Measurements from ENCODE around the gene FCGR2B.

GRCh38 chr1:161706113-161706481 is 43.2 kb downstream of the FCGR2B start:
- TF ChIP-seq YY1 (IDR thresholded peaks at IDR 0.05; ENCODE audit: insufficient read depth, insufficient read length) (no peak), ZNF274 (IDR thresholded peaks at IDR 0.05; ENCODE audit: low read depth, low read length) (no peak)

Data from NT2/D1 (cell line).